GM19238 (cell line): ENCODE data around the gene NPLOC4.
A peak's percentile ranks its signal among the peaks of the same experiment; 100 is the strongest.

Experiments used
- DNase-seq: peaks from one replicate; pipeline ENCODE4 v3.0.0; 2011; ENCODE audit warnings: low spot score; ENCODE audit not compliant: insufficient read length

The NPLOC4 gene

GRCh38 chr17:81664051-81664470, 27.1 kb upstream of the NPLOC4 start:
- no peak for DNase-seq

- DNase-seq = no peak
Measured at GRCh38 chr17:81662002-81662401, 25.1 kb upstream of the NPLOC4 start.

GRCh38 chr17:81660441-81660840, 23.5 kb upstream of the NPLOC4 start:
- DNase-seq = no peak

GRCh38 chr17:81659038-81659437, 22.1 kb upstream of the NPLOC4 start:
- no peak for DNase-seq

GRCh38 chr17:81656835-81657234, 19.9 kb upstream of the NPLOC4 start:
- no peak for DNase-seq

- DNase-seq = no peak
Measured at GRCh38 chr17:81656118-81656743, 19.3 kb upstream of the NPLOC4 start, which contains the start of gene PDE6G. Gene PDE6G (minus strand): TSS chr17:81656542. CDS start chr17:81653305, 3,237 bp downstream.

- DNase-seq = no peak
Measured at GRCh38 chr17:81655378-81656117, 18.6 kb upstream of the NPLOC4 start.

GRCh38 chr17:81652906-81653771, 16.2 kb upstream of the NPLOC4 start:
- DNase-seq = peak; percentile 65

GRCh38 chr17:81651692-81652091, 14.8 kb upstream of the NPLOC4 start:
- DNase-seq = no peak

- DNase-seq = no peak
Measured at GRCh38 chr17:81650951-81651350, 14.0 kb upstream of the NPLOC4 start.

- DNase-seq = no peak
Measured at GRCh38 chr17:81648707-81649085, 11.8 kb upstream of the NPLOC4 start.

- DNase-seq = no peak
Measured at GRCh38 chr17:81648013-81648706, 11.2 kb upstream of the NPLOC4 start.

GRCh38 chr17:81647640-81648012, 10.7 kb upstream of the NPLOC4 start:
- no peak for DNase-seq

- DNase-seq = no peak
Measured at GRCh38 chr17:81646869-81647600, 10.1 kb upstream of the NPLOC4 start.

- no peak for DNase-seq
Measured at GRCh38 chr17:81644976-81645952, 8.4 kb upstream of the NPLOC4 start.

GRCh38 chr17:81644496-81644895, 7.6 kb upstream of the NPLOC4 start:
- DNase-seq = no peak

GRCh38 chr17:81641825-81642489, 5.0 kb upstream of the NPLOC4 start:
- no peak for DNase-seq

- DNase-seq = no peak
Measured at GRCh38 chr17:81640011-81640410, 3.1 kb upstream of the NPLOC4 start.

- no peak for DNase-seq
Measured at GRCh38 chr17:81638683-81639082, 1.8 kb upstream of the NPLOC4 start.
